ENCODE data around the gene CYB5D1.
"Not testable (repeated sequence)": the region's sequence is repeated elsewhere in the genome, so short reads cannot be mapped to it uniquely, and the experiment has no call there.

Gene CYB5D1

GRCh38 chr17:7856011-7856810 lies 1.6 kb upstream of the CYB5D1 start:
- DNase-seq (ENCODE audit: low read depth in 1 of 2, low spot score in 1 of 2), result no peak

- DNase-seq (ENCODE audit: low read depth in 1 of 2, low spot score in 1 of 2), result peak; percentile 83 to 85
These were observed 741 bp upstream of the CYB5D1 start, which contains the start of gene NAA38 for GRCh38 chr17:7856811-7857712. NAA38 (minus strand) TSS chr17:7857559; CDS start chr17:7857463, 96 bp downstream.

- no peak for DNase-seq (ENCODE audit: low read depth in 1 of 2, low spot score in 1 of 2)
These were observed 663 bp downstream of the CYB5D1 start for GRCh38 chr17:7858522-7858810.

DNA sequence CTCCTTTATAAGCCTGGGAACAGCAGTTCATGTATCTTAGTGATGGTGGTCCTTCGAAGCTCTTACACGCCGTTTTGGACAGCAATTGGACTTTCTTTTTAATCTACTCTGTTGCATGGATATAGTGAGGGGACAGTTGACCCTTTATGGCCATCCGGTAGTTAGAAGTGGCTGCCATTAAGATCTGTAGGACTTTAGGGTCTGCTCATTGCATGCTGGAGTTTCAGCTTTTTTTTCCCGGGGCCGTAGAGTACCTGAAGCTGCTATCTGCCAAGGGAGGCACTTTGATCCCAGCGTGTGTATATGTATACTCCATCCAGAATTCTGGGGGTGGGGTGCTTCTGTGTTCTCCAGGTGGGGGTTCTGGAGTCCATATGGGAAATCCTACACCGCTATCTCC lies 1.2 kb downstream of the CYB5D1 start:
- DNase-seq (ENCODE audit: low read depth in 1 of 2, low spot score in 1 of 2), result no peak

GRCh38 chr17:7862692-7863437 lies 5.1 kb downstream of the CYB5D1 start:
- DNase-seq (ENCODE audit: low read depth in 1 of 2, low spot score in 1 of 2), result no peak

GRCh38 chr17:7864384-7864783 lies 6.6 kb downstream of the CYB5D1 start:
- not testable (repeated sequence) for DNase-seq (ENCODE audit: low read depth in 1 of 2, low spot score in 1 of 2)

GRCh38 chr17:7864995-7865650 lies 7.3 kb downstream of the CYB5D1 start:
- DNase-seq (ENCODE audit: low read depth in 1 of 2, low spot score in 1 of 2), result no peak

- no peak for DNase-seq (ENCODE audit: low read depth in 1 of 2, low spot score in 1 of 2)
These were observed 10.1 kb downstream of the CYB5D1 start for GRCh38 chr17:7867881-7868329.

- no peak for DNase-seq (ENCODE audit: low read depth in 1 of 2, low spot score in 1 of 2)
These were observed 15.2 kb downstream of the CYB5D1 start for GRCh38 chr17:7873051-7873450.

- DNase-seq (ENCODE audit: low read depth in 1 of 2, low spot score in 1 of 2), result no peak
These were observed 18.1 kb downstream of the CYB5D1 start for GRCh38 chr17:7875804-7876370.

DNA sequence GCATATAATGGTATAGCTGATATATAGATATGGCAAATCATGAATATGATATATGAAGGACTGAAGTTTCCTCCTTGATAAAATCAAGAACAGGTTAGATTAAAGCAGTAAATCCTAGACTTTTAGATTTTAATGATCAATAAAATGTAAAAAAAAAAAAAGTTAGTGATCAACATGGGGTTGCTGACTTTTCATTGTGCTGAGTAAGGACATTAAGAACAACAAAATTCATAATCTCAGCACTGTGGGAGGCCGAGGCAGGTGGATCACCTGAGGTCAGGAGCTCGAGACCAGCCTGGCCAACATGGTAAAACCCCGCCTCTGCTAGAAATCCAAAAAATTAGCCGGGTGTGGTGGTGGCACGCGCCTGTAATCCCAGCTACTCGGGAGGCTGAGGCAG lies 20.4 kb downstream of the CYB5D1 start:
- no peak for DNase-seq (ENCODE audit: low read depth in 1 of 2, low spot score in 1 of 2)

GRCh38 chr17:7880076-7880868 lies 22.5 kb downstream of the CYB5D1 start:
- no peak for DNase-seq (ENCODE audit: low read depth in 1 of 2, low spot score in 1 of 2)

- no peak for DNase-seq (ENCODE audit: low read depth in 1 of 2, low spot score in 1 of 2)
These were observed 23.7 kb downstream of the CYB5D1 start for GRCh38 chr17:7881276-7882054.

- DNase-seq (ENCODE audit: low read depth in 1 of 2, low spot score in 1 of 2), result no peak
These were observed 24.3 kb downstream of the CYB5D1 start for GRCh38 chr17:7882068-7882467.

- DNase-seq (ENCODE audit: low read depth in 1 of 2, low spot score in 1 of 2), result no peak
These were observed 24.8 kb downstream of the CYB5D1 start for GRCh38 chr17:7882629-7883028.

DNA sequence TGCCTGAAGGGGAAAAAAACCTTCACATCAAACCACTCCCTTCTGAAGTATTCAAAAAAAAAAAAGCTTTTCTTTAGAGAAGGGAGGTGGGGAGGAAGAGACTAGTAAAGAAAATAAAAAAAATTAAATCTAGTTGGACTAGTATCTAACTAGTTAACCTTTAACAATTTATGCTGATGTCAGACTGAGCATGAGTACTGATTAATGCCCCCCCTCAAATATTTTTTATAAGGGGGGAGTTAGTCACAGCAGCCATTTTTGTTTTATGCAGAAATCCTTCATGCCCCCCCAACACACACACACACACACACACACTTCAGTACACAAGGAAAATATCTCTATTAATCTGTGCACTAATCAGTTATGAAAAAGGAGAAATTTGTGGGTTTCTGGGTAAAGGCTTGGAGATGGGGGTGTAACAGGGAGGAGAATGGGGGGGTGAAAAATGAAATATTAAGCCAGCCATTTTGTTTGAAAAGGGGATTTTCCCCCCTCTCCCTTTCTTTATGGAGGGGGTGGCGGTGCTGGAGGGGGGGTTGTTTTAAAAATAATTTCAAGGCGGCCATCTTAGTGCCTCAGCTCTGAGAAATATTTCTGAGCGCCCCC lies 26.1 kb downstream of the CYB5D1 start:
- DNase-seq (ENCODE audit: low read depth in 1 of 2, low spot score in 1 of 2), result no peak

- peak; percentile 16 to 35 for DNase-seq (ENCODE audit: low read depth in 1 of 2, low spot score in 1 of 2)
These were observed 27.0 kb downstream of the CYB5D1 start for GRCh38 chr17:7884581-7885366.

Measured in activated T-helper 1 cell treated with anti-CD3 and anti-CD28 coated beads, Interleukin-2, amount 50 U/mL, for 16 hours (primary cell).